Neuronal stem cell (in vitro differentiated cells): ENCODE data around the gene STARD9.

Experiments
- DNase-seq: peaks from one replicate; pipeline ENCODE4 v3.0.0-alpha.2; 2013; ENCODE audit warnings: low spot score
- H2AFZ ChIP-seq: one replicate; pipeline ENCODE4 v1.6.1; 2013; ENCODE audit warnings: mild to moderate bottlenecking, low read length, inconsistent platforms
- H2AK5ac ChIP-seq: 2 replicates; pipeline ENCODE4 v1.6.1; 2013; ENCODE audit warnings: low read depth, mild to moderate bottlenecking, inconsistent platforms, low read length, moderate library complexity, mixed read lengths
- H2BK120ac ChIP-seq: 2 replicates; pipeline ENCODE4 v1.6.1; 2013; ENCODE audit warnings: low read depth, mild to moderate bottlenecking, inconsistent platforms, low read length, moderate library complexity, mixed read lengths
- H2BK12ac ChIP-seq: one replicate; pipeline ENCODE4 v1.6.1; 2013; ENCODE audit warnings: low read length, inconsistent platforms
- H2BK15ac ChIP-seq: 2 replicates; pipeline ENCODE4 v1.6.1; 2013; ENCODE audit warnings: mild to moderate bottlenecking, low read length, inconsistent platforms, mixed read lengths
- H2BK5ac ChIP-seq: one replicate; pipeline ENCODE4 v1.6.1; 2013; ENCODE audit warnings: inconsistent platforms, mild to moderate bottlenecking, low read length, moderate library complexity
- H3K14ac ChIP-seq: one replicate; pipeline ENCODE4 v1.6.1; 2013; ENCODE audit warnings: low read length, inconsistent platforms
- H3K18ac ChIP-seq: 2 replicates; pipeline ENCODE4 v1.6.1; 2013; ENCODE audit warnings: low read length, inconsistent platforms
- H3K23ac ChIP-seq: 2 replicates; pipeline ENCODE4 v1.6.1; 2013; ENCODE audit warnings: low read depth, mild to moderate bottlenecking, mixed read lengths, low read length, inconsistent platforms; ENCODE audit not compliant: poor library complexity
- H3K27ac ChIP-seq: replicated peaks from 3 replicates; pipeline ENCODE4 v1.5.1; 2013; ENCODE audit warnings: low read length, inconsistent platforms
- H3K27me3 ChIP-seq, 3 experiments: 2 replicates each; pipeline ENCODE4 v1.6.1; 2013; ENCODE audit warnings: low read length in 3 of 3, mild to moderate bottlenecking in 2 of 3, inconsistent platforms in 1 of 3, low read depth in 1 of 3, mixed read lengths in 1 of 3, moderate library complexity in 1 of 3; ENCODE audit not compliant: control insufficient read depth in 3 of 3, insufficient read depth in 3 of 3
- H3K36me3 ChIP-seq, 2 donors: replicated peaks in 1 of 2; 2 replicates each; pipeline ENCODE4 v1.6.1; 2013; ENCODE audit warnings: low read length in 2 of 2; ENCODE audit not compliant: control insufficient read depth in 2 of 2, insufficient read depth in 2 of 2
- H3K4ac ChIP-seq: 2 replicates; pipeline ENCODE4 v1.6.1; 2013; ENCODE audit warnings: inconsistent platforms, mild to moderate bottlenecking, low read length, moderate library complexity
- H3K4me1 ChIP-seq, 2 donors: 1 replicate in 1 of 2; 2 replicates in 1 of 2; pipeline ENCODE4 v1.6.1; 2013; ENCODE audit warnings: low read length in 2 of 2, low read depth in 1 of 2; ENCODE audit not compliant: control insufficient read depth in 2 of 2, insufficient read depth in 1 of 2
- H3K4me2 ChIP-seq: one replicate; pipeline ENCODE4 v1.6.1; 2013; ENCODE audit warnings: mild to moderate bottlenecking, low read length, inconsistent platforms; ENCODE audit not compliant: insufficient read depth, poor library complexity, severe bottlenecking
- H3K4me3 ChIP-seq, 2 donors: 2 replicates each; pipeline ENCODE4 v1.5.1; 2013; ENCODE audit warnings: low read length in 2 of 2, mild to moderate bottlenecking in 2 of 2, inconsistent platforms in 1 of 2, moderate library complexity in 1 of 2
- H3K79me1 ChIP-seq: one replicate; pipeline ENCODE4 v1.6.1; 2013; ENCODE audit warnings: low read depth, mild to moderate bottlenecking, inconsistent platforms, low read length, moderate library complexity
- H3K9ac ChIP-seq: one replicate; pipeline ENCODE4 v1.6.1; 2013; ENCODE audit warnings: mild to moderate bottlenecking, low read depth, low read length, inconsistent platforms; ENCODE audit not compliant: poor library complexity
- H3K9me3 ChIP-seq, 2 donors: replicated peaks in 1 of 2; 2 replicates each; pipeline versions ENCODE3 to v1.6.1; 2013; ENCODE audit warnings: low read length in 2 of 2, mild to moderate bottlenecking in 2 of 2, inconsistent platforms in 1 of 2, low read depth in 1 of 2, mixed read lengths in 1 of 2, moderate library complexity in 1 of 2; ENCODE audit not compliant: control insufficient read depth in 2 of 2, insufficient read depth in 1 of 2
- H4K8ac ChIP-seq: one replicate; pipeline ENCODE4 v1.6.1; 2013; ENCODE audit warnings: low read depth, mild to moderate bottlenecking, inconsistent platforms, low read length, moderate library complexity
- H4K91ac ChIP-seq: one replicate; pipeline ENCODE4 v1.6.1; 2013; ENCODE audit warnings: low read length, low read depth, mild to moderate bottlenecking, inconsistent platforms; ENCODE audit not compliant: poor library complexity
- WGBS, 2 donors: extraction: QIAGEN DNeasy Blood & Tissue Kit; methylation state at CpG; one replicate each; pipeline ENCODE4 v1.1.7; 2013; ENCODE audit warnings: missing lambda C conversion rate in 2 of 2, mixed read lengths in 1 of 2; ENCODE audit not compliant: insufficient read length in 2 of 2, insufficient replicate concordance in 1 of 2; ENCODE audit errors: extremely low coverage in 2 of 2; 5-methylcytosine and 5-hydroxymethylcytosine counted together

Gene STARD9

GRCh38 chr15:42547918-42548248 is 27.5 kb upstream of the STARD9 start:
- peak overlapping the region; percentile 81 to 92 for H3K4me3 ChIP-seq
- no peak overlapping the region for H4K8ac ChIP-seq
- H2BK5ac ChIP-seq: peak overlapping the region; percentile 27
- no CpG with 5 or more reads among the region's 9 CpGs for WGBS, 2 donors
- peaks cover 2 to 12% of the 10 kb centered on the region in 2 donors for H3K4me1 ChIP-seq
- peaks cover 0 to 56% of the 10 kb centered on the region in 2 donors for H3K36me3 ChIP-seq
- no peak overlapping the region for H2BK120ac ChIP-seq
- no peak overlapping the region for H3K4ac ChIP-seq
- H2AK5ac ChIP-seq: no peak overlapping the region
- H2BK15ac ChIP-seq: no peak overlapping the region
- peaks cover 3% of the 10 kb centered on the region for H3K79me1 ChIP-seq
- no peak overlapping the region for H3K14ac ChIP-seq
- DNase-seq: no peak
- no peak overlapping the region for H3K18ac ChIP-seq
- no peak overlapping the region for H3K23ac ChIP-seq
- H3K9me3 ChIP-seq: no peaks in the 10 kb centered on the region
- peak overlapping the region; percentile 97 for H2AFZ ChIP-seq
- H2BK12ac ChIP-seq: no peak overlapping the region
- H3K27me3 ChIP-seq: no peaks in the 10 kb centered on the region
- H3K27ac ChIP-seq: no peak overlapping the region
- H3K9ac ChIP-seq: peak overlapping the region; percentile 56
- no peak overlapping the region for H4K91ac ChIP-seq
- H3K4me2 ChIP-seq: peak overlapping the region; percentile 72

GRCh38 chr15:42548249-42549031 is 27.0 kb upstream of the STARD9 start, which contains the start of the genes HAUS2 and LRRC57:
HAUS2 (plus strand) TSS chr15:42548838; CDS start chr15:42548873, 35 bp downstream.
LRRC57 (minus strand) TSS chr15:42548793; CDS start chr15:42548434, 359 bp downstream.
- Histone ChIP-seq H3K9ac (peak within 1 kb of the TSS; percentile 86), H3K4ac (no peak within 1 kb of the TSS), H3K79me1 (peaks cover 3% of the 10 kb centered on the region), H3K18ac (peak within 1 kb of the TSS; percentile 95), H2BK12ac (no peak within 1 kb of the TSS), H3K4me2 (peak within 1 kb of the TSS; percentile 76), H2BK120ac (no peak within 1 kb of the TSS), H2BK15ac (no peak within 1 kb of the TSS), H3K14ac (no peak within 1 kb of the TSS), H3K23ac (peak within 1 kb of the TSS; percentile 99), H2AFZ (peak within 1 kb of the TSS; percentile 97), H3K27ac (peak within 1 kb of the TSS; percentile 62), H4K91ac (no peak within 1 kb of the TSS), H3K4me1 (peaks cover 2 to 12% of the 10 kb centered on the region in 2 donors), H2AK5ac (no peak within 1 kb of the TSS), H3K36me3 (peaks cover 0 to 55% of the 10 kb centered on the region in 2 donors), H4K8ac (peak within 1 kb of the TSS; percentile 10), H3K9me3 (no peaks in the 10 kb centered on the region), H3K27me3 (no peaks in the 10 kb centered on the region), H2BK5ac (peak within 1 kb of the TSS; percentile 27), H3K4me3 (peak within 1 kb of the TSS; percentile 81 to 92)
- peak; percentile 91 for DNase-seq
- no CpG with 5 or more reads among the region's 71 CpGs for WGBS, 2 donors

- Histone ChIP-seq H3K9ac (peak overlapping the region; percentile 86), H4K8ac (no peak overlapping the region), H3K4me3 (peak overlapping the region; percentile 81 to 92), H2BK12ac (no peak overlapping the region), H3K36me3 (peaks cover 0 to 55% of the 10 kb centered on the region in 2 donors), H3K79me1 (peaks cover 3% of the 10 kb centered on the region), H3K23ac (peak overlapping the region; percentile 99), H3K27me3 (no peaks in the 10 kb centered on the region), H3K9me3 (no peaks in the 10 kb centered on the region), H3K18ac (peak overlapping the region; percentile 95), H3K27ac (peak overlapping the region; percentile 52), H2BK15ac (no peak overlapping the region), H3K4ac (no peak overlapping the region), H2BK5ac (peak overlapping the region; percentile 27), H3K4me2 (peak overlapping the region; percentile 76), H3K4me1 (peaks cover 2 to 12% of the 10 kb centered on the region in 2 donors), H2AFZ (peak overlapping the region; percentile 97), H2AK5ac (no peak overlapping the region), H3K14ac (no peak overlapping the region), H2BK120ac (no peak overlapping the region), H4K91ac (no peak overlapping the region)
- WGBS, 2 donors: no CpG with 5 or more reads among the region's 15 CpGs
- no peak for DNase-seq
These were observed 26.3 kb upstream of the STARD9 start for GRCh38 chr15:42549032-42549491.

- no peak overlapping the region for H2BK12ac ChIP-seq
- no peak overlapping the region for H3K27ac ChIP-seq
- H2BK120ac ChIP-seq: no peak overlapping the region
- H3K36me3 ChIP-seq: peaks cover 0 to 48% of the 10 kb centered on the region in 2 donors
- H3K4me3 ChIP-seq: peak overlapping the region in 1 of 2 donors; percentile 81
- H3K79me1 ChIP-seq: peaks cover 5% of the 10 kb centered on the region
- H4K8ac ChIP-seq: no peak overlapping the region
- no peaks in the 10 kb centered on the region for H3K27me3 ChIP-seq
- no peak overlapping the region for H3K4ac ChIP-seq
- no peak overlapping the region for H2AK5ac ChIP-seq
- H2BK15ac ChIP-seq: no peak overlapping the region
- peak overlapping the region; percentile 26 for H3K4me2 ChIP-seq
- no peak overlapping the region for H3K23ac ChIP-seq
- H3K9me3 ChIP-seq: no peaks in the 10 kb centered on the region
- no CpG with 5 or more reads among the region's 12 CpGs for WGBS, 2 donors
- no peak overlapping the region for H4K91ac ChIP-seq
- peaks cover 2 to 12% of the 10 kb centered on the region in 2 donors for H3K4me1 ChIP-seq
- no peak overlapping the region for H2AFZ ChIP-seq
- H3K9ac ChIP-seq: no peak overlapping the region
- DNase-seq: no peak
- H3K14ac ChIP-seq: no peak overlapping the region
- no peak overlapping the region for H3K18ac ChIP-seq
- H2BK5ac ChIP-seq: no peak overlapping the region
These were observed 25.5 kb upstream of the STARD9 start for GRCh38 chr15:42549741-42550392.
